ENCODE measurements around the gene PRLHR. TPM values are rescaled to one million over a fixed set of nuclear protein-coding genes. Genes with fewer than 3 reads are reported as not detected.

The PRLHR gene
- total and polyA plus RNA-seq, 2 donors from 2014 or later: not detected

GRCh38 chr10:118592675-118593330 lies 2.6 kb downstream of the PRLHR start:
- FAIRE-seq (no peak), DNase-seq (no peak)
- H3K4me1 ChIP-seq (ENCODE audit: control insufficient read depth in 2 of 3, insufficient read depth in 2 of 3, low read depth in 1 of 3, low read length in 3 of 3): no peaks in the 10 kb centered on the region
- H3K9ac ChIP-seq (ENCODE audit: low read length in 3 of 3): no peak overlapping the region
- no peak overlapping the region for H3K27ac ChIP-seq (ENCODE audit: low read depth in 2 of 2, low read length in 2 of 2)
- no peak overlapping the region for H3K4me3 ChIP-seq (ENCODE audit: low read length in 3 of 3)
- peaks cover 21% of the 10 kb centered on the region for H3K27me3 ChIP-seq (ENCODE audit: control insufficient read depth, insufficient read depth, low read length)
- no peaks in the 10 kb centered on the region for H3K36me3 ChIP-seq (ENCODE audit: control insufficient read depth in 2 of 3, insufficient read depth in 3 of 3, low read length in 3 of 3)
- intact Hi-C loops (cut with DNase I): no loop called here
- TF ChIP-seq CTCF (IDR thresholded peaks at IDR 0.05; ENCODE audit: borderline replicate concordance, extremely low read depth, insufficient read depth): no peak
- no peaks in the 10 kb centered on the region for H3K9me3 ChIP-seq (ENCODE audit: control insufficient read depth in 2 of 3, insufficient read depth in 1 of 3, low read length in 3 of 3)

- Histone ChIP-seq H3K4me1 (ENCODE audit: control insufficient read depth in 2 of 3, insufficient read depth in 2 of 3, low read depth in 1 of 3, low read length in 3 of 3) (no peaks in the 10 kb centered on the region), H3K4me3 (ENCODE audit: low read length in 3 of 3) (no peak overlapping the region), H3K27ac (ENCODE audit: low read depth in 2 of 2, low read length in 2 of 2) (no peak overlapping the region), H3K36me3 (ENCODE audit: control insufficient read depth in 2 of 3, insufficient read depth in 3 of 3, low read length in 3 of 3) (no peaks in the 10 kb centered on the region), H3K27me3 (ENCODE audit: control insufficient read depth, insufficient read depth, low read length) (peaks cover 15% of the 10 kb centered on the region), H3K9ac (ENCODE audit: low read length in 3 of 3) (no peak overlapping the region), H3K9me3 (ENCODE audit: control insufficient read depth in 2 of 3, insufficient read depth in 1 of 3, low read length in 3 of 3) (no peaks in the 10 kb centered on the region)
- DNase-seq (no peak), FAIRE-seq (no peak)
- no peak for TF ChIP-seq CTCF (IDR thresholded peaks at IDR 0.05; ENCODE audit: borderline replicate concordance, extremely low read depth, insufficient read depth)
- intact Hi-C loops (cut with DNase I): no loop called here
Measured at GRCh38 chr10:118590334-118590733, 5.1 kb downstream of the PRLHR start.

GRCh38 chr10:118587881-118588651 lies 7.4 kb downstream of the PRLHR start:
- no peak for FAIRE-seq

More at GRCh38 chr10:118587881-118588651, 7.4 kb downstream of the PRLHR start:
- no peaks in the 10 kb centered on the region for H3K4me1 ChIP-seq (ENCODE audit: control insufficient read depth in 2 of 3, insufficient read depth in 2 of 3, low read depth in 1 of 3, low read length in 3 of 3)
- no peak overlapping the region for H3K27ac ChIP-seq (ENCODE audit: low read depth in 2 of 2, low read length in 2 of 2)
- no peak overlapping the region for H3K9ac ChIP-seq (ENCODE audit: low read length in 3 of 3)
- peaks cover under 1% of the 10 kb centered on the region for H3K27me3 ChIP-seq (ENCODE audit: control insufficient read depth, insufficient read depth, low read length)
- intact Hi-C loops (cut with DNase I): no loop called here
- no peaks in the 10 kb centered on the region for H3K9me3 ChIP-seq (ENCODE audit: control insufficient read depth in 2 of 3, insufficient read depth in 1 of 3, low read length in 3 of 3)
- H3K36me3 ChIP-seq (ENCODE audit: control insufficient read depth in 2 of 3, insufficient read depth in 3 of 3, low read length in 3 of 3): no peaks in the 10 kb centered on the region
- TF ChIP-seq CTCF (IDR thresholded peaks at IDR 0.05; ENCODE audit: borderline replicate concordance, extremely low read depth, insufficient read depth): no peak
- DNase-seq: no peak
- no peak overlapping the region for H3K4me3 ChIP-seq (ENCODE audit: low read length in 3 of 3)
